Endothelial cell (in vitro differentiated cells): ENCODE data around the gene THNSL1. TPM values are rescaled to one million over a fixed set of nuclear protein-coding genes. Genes with fewer than 3 reads are reported as not detected.

Experiments used
- DNase-seq: peaks from one replicate; pipeline ENCODE4 v3.0.0; 2021; ENCODE audit warnings: low spot score
- H3K27ac Mint-ChIP-seq: one replicate; pipeline ENCODE4 v1.8.0; 2021; ENCODE audit warnings: mixed read lengths, inconsistent platforms; ENCODE audit not compliant: unreplicated experiment
- H3K27me3 Mint-ChIP-seq: one replicate; pipeline ENCODE4 v1.8.0; 2021; ENCODE audit warnings: mild to moderate bottlenecking, moderate library complexity, mixed read lengths, inconsistent platforms; ENCODE audit not compliant: unreplicated experiment
- H3K36me3 Mint-ChIP-seq: one replicate; pipeline ENCODE4 v1.8.0; 2021; ENCODE audit warnings: mild to moderate bottlenecking, low read depth, mixed read lengths, inconsistent platforms; ENCODE audit not compliant: unreplicated experiment
- H3K4me1 Mint-ChIP-seq: one replicate; pipeline ENCODE4 v1.8.0; 2021; ENCODE audit warnings: mild to moderate bottlenecking, mixed read lengths, inconsistent platforms; ENCODE audit not compliant: unreplicated experiment
- H3K4me3 Mint-ChIP-seq: one replicate; pipeline ENCODE4 v1.8.0; 2021; ENCODE audit warnings: mild to moderate bottlenecking, mixed read lengths, inconsistent platforms; ENCODE audit not compliant: unreplicated experiment
- H3K9me3 Mint-ChIP-seq: one replicate; pipeline ENCODE4 v1.8.0; 2021; ENCODE audit warnings: mixed read lengths, inconsistent platforms; ENCODE audit not compliant: unreplicated experiment
- CTCF ChIP-seq: fragments of 200-600 bp; sonication (generic); IDR thresholded peaks from one replicate; pipeline ENCODE4 v1.5.0; 2021; ENCODE audit warnings: antibody characterized with exemption; ENCODE audit not compliant: unreplicated experiment
- total RNA-seq: library from RNA; stranded (reverse); fragmentation: NEBNext Ultra II Directional; extraction: Animal tissue kit (Norgen Biotek cat#: 25700); gene quantifications from one replicate; pipeline ENCODE4 v1.2.1, GENCODE V29; 2021; ENCODE audit not compliant: unreplicated experiment

Gene THNSL1
- total RNA-seq, 1 donor from 2014 or later: 3.6 TPM

DNA sequence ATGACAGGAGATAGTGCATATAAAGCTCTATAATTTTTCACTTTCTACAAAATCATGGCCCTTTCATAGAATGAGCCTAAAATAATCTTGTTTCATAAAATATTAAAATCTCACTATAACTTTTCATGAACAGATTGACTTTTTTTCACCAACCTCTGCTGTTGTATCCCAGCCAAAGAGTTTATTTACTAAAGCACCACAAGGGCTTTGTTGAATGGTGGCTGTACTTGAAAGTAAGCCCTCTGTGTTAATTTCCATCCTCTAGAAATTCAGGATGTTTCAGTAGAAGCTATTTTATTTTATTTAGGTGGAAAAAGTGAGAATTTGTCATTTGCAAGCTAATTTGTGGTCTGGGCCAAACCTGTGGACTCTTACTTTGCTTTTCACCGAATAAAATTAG lies 30.2 kb downstream of the THNSL1 start:
- H3K27ac Mint-ChIP-seq: no peak overlapping the region

DNA sequence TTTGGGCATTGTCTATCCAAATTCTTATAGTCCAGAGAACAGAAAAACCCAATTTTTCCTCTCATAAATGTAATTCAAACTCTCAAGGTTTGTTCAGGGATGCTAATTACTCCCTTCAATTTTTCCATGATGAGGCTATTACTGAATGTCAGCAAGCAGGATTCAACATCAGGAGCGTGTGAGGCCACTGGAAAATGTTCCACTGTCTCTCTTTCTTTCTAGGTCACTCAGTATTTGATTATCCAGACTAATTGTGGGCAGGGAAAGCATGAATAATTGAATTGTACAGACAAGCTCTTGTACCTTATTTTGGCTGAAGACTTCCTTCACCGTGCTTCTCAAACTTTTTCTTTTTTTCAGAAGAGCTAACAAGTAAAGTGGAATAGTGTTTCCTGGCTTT lies 30.7 kb downstream of the THNSL1 start:
- no peaks in the 10 kb centered on the region for H3K36me3 Mint-ChIP-seq
- TF ChIP-seq CTCF: no peak
- no peak for DNase-seq
- no peak overlapping the region for H3K27ac Mint-ChIP-seq
- H3K4me1 Mint-ChIP-seq: peaks cover 17% of the 10 kb centered on the region
- no peaks in the 10 kb centered on the region for H3K9me3 Mint-ChIP-seq
- H3K27me3 Mint-ChIP-seq: no peaks in the 10 kb centered on the region
- no peak overlapping the region for H3K4me3 Mint-ChIP-seq

More for the DNA sequence above, 30.2 kb downstream of the THNSL1 start:
- Mint-ChIP-seq H3K4me1 (peaks cover 17% of the 10 kb centered on the region), H3K36me3 (no peaks in the 10 kb centered on the region), H3K9me3 (no peaks in the 10 kb centered on the region), H3K27me3 (no peaks in the 10 kb centered on the region), H3K4me3 (no peak overlapping the region)
- no peak for DNase-seq
- no peak for TF ChIP-seq CTCF

DNA sequence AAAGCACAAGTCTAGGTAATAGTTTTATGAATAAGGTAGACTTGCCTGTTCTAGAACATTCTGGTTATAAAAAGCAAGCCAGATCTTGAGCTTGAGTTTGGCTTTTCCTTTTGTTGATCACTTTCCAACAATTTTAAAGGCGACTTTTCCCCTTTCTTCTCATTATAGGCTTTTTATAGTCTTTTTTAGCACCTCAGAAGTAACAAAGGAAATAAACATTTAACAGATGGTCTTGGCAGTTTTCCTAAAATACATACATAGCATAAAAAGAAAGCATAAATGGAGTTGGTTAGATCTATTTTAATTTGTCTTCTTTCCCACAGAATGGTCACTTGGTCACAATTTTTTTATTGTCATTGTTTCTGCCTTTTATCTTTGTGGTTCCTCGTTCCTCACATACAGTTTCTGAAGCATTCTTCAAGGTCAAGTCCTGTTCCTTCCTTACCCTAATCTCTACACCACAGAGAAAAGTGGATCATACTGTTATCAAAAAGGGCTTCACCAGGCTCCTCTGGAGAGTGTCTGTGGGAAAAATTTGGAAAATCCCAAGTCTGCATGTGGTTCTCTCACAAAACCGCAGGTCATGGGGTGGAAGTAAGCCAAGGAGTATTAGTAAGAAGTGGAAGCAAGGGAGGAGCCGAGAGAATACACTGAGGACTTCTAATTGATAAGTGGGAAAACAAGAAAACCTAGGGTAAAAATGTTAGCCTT lies 31.3 kb downstream of the THNSL1 start:
- Mint-ChIP-seq H3K27ac (no peak overlapping the region), H3K9me3 (no peaks in the 10 kb centered on the region), H3K4me3 (no peak overlapping the region), H3K36me3 (no peaks in the 10 kb centered on the region), H3K4me1 (peaks cover 17% of the 10 kb centered on the region), H3K27me3 (no peaks in the 10 kb centered on the region)
- no peak for DNase-seq
- TF ChIP-seq CTCF: no peak

GRCh38 chr10:25048450-25048849 lies 32.0 kb downstream of the THNSL1 start:
- Mint-ChIP-seq H3K27ac (no peak overlapping the region), H3K9me3 (no peaks in the 10 kb centered on the region), H3K4me1 (peaks cover 17% of the 10 kb centered on the region), H3K36me3 (no peaks in the 10 kb centered on the region), H3K27me3 (no peaks in the 10 kb centered on the region), H3K4me3 (no peak overlapping the region)
- TF ChIP-seq CTCF: no peak
- DNase-seq: no peak

DNA sequence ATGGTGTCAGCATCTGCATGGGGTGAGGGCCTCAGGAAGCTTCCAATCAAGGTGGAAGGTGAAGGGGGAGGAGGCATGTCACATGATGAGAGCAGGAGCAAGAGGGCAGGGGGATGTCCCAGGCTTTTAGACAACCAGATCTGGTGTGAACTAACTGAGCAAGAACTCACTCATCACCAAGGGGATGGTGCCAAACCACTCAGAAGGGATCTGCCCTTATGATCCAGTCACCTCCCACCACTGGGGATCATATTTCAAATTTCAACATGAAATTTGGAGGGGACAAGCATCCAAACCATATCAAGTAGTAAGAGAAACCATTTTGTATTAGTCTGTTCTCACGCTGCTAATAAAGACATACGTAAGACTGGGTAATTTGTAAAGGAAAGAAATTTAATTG lies 33.6 kb downstream of the THNSL1 start:
- Mint-ChIP-seq H3K4me3 (no peak overlapping the region), H3K4me1 (peaks cover 17% of the 10 kb centered on the region), H3K9me3 (no peaks in the 10 kb centered on the region), H3K27ac (no peak overlapping the region), H3K36me3 (no peaks in the 10 kb centered on the region), H3K27me3 (no peaks in the 10 kb centered on the region)
- DNase-seq: no peak
- no peak for TF ChIP-seq CTCF
